Stimulated activated CD4-positive, alpha-beta T cell treated with anti-CD3 and anti-CD28 coated beads, Interleukin-1b, Interleukin-23, amount 100 ng/mL, for 4 hours (primary cell): ENCODE data around the gene NPTXR.

Source experiments
- DNase-seq, 2 donors: peaks; one replicate each; pipeline ENCODE4 v3.0.0-alpha.2; 2020; ENCODE audit warnings: low read depth in 2 of 2

The NPTXR gene

GRCh38 chr22:38843657-38844314, at the start of gene NPTXR:
Gene NPTXR (minus strand): TSS chr22:38844028.
- peak; percentile 28 to 50 for DNase-seq

GRCh38 chr22:38891256-38891655, 47.4 kb upstream of the NPTXR start:
- DNase-seq, result no peak

- no peak for DNase-seq
These were observed 46.5 kb upstream of the NPTXR start for GRCh38 chr22:38890377-38890776.

- DNase-seq, result no peak
These were observed 42.5 kb upstream of the NPTXR start for GRCh38 chr22:38886333-38886732.

- no peak for DNase-seq
These were observed 39.3 kb upstream of the NPTXR start for GRCh38 chr22:38882972-38883622.

GRCh38 chr22:38881997-38882879, 38.4 kb upstream of the NPTXR start:
- no peak for DNase-seq

- DNase-seq, result no peak
These were observed 37.6 kb upstream of the NPTXR start for GRCh38 chr22:38881464-38881871.

GRCh38 chr22:38879961-38880360, 36.1 kb upstream of the NPTXR start:
- DNase-seq, result no peak

GRCh38 chr22:38879108-38879729, 35.4 kb upstream of the NPTXR start:
- no peak for DNase-seq

- DNase-seq, result no peak
These were observed 34.2 kb upstream of the NPTXR start for GRCh38 chr22:38878001-38878400.

GRCh38 chr22:38874529-38875222, 30.8 kb upstream of the NPTXR start:
- no peak for DNase-seq

- peak; percentile 51 to 63 for DNase-seq
These were observed 29.9 kb upstream of the NPTXR start for GRCh38 chr22:38873469-38874411.

GRCh38 chr22:38872831-38873248, 29.0 kb upstream of the NPTXR start:
- no peak for DNase-seq

- peak; percentile 90 to 94 for DNase-seq
These were observed 28.5 kb upstream of the NPTXR start, which contains the start of gene CBX6 for GRCh38 chr22:38872172-38872830. Gene CBX6 (minus strand): TSS chr22:38872216. CDS start chr22:38872190, 26 bp downstream.

- peak; percentile 21 to 39 for DNase-seq
These were observed 27.7 kb upstream of the NPTXR start for GRCh38 chr22:38871360-38872171.

- no peak for DNase-seq
These were observed 27.0 kb upstream of the NPTXR start for GRCh38 chr22:38870791-38871359.

- DNase-seq, result peak; percentile 82 to 89
These were observed 26.5 kb upstream of the NPTXR start for GRCh38 chr22:38870312-38870741.

- no peak for DNase-seq
These were observed 25.8 kb upstream of the NPTXR start for GRCh38 chr22:38869663-38870062.
